Tracheal epithelial cell (primary cell): ENCODE measurements around the gene CD274. TPM values are rescaled to one million over a fixed set of nuclear protein-coding genes. Genes with fewer than 3 reads are reported as not detected.

Source experiments
- total RNA-seq: library from RNA; depleted of rRNA; stranded (reverse); fragments of >200 nt; gene quantifications from 2 replicates; pipeline ENCODE4 v1.2.1, GENCODE V29; 2014

Gene CD274
- 2.8 and 15.2 TPM in 2 replicates for total RNA-seq

DNA sequence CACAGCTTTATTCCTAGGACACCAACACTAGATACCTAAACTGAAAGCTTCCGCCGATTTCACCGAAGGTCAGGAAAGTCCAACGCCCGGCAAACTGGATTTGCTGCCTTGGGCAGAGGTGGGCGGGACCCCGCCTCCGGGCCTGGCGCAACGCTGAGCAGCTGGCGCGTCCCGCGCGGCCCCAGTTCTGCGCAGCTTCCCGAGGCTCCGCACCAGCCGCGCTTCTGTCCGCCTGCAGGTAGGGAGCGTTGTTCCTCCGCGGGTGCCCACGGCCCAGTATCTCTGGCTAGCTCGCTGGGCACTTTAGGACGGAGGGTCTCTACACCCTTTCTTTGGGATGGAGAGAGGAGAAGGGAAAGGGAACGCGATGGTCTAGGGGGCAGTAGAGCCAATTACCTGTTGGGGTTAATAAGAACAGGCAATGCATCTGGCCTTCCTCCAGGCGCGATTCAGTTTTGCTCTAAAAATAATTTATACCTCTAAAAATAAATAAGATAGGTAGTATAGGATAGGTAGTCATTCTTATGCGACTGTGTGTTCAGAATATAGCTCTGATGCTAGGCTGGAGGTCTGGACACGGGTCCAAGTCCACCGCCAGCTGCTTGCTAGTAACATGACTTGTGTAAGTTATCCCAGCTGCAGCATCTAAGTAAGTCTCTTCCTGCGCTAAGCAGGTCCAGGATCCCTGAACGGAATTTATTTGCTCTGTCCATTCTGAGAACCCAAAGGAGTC is at the start of gene CD274:
Gene CD274, plus strand, starts transcription at position 184 of the 733 bp plus-strand sequence. CDS start 5,572 bp downstream, outside the sequence.

DNA sequence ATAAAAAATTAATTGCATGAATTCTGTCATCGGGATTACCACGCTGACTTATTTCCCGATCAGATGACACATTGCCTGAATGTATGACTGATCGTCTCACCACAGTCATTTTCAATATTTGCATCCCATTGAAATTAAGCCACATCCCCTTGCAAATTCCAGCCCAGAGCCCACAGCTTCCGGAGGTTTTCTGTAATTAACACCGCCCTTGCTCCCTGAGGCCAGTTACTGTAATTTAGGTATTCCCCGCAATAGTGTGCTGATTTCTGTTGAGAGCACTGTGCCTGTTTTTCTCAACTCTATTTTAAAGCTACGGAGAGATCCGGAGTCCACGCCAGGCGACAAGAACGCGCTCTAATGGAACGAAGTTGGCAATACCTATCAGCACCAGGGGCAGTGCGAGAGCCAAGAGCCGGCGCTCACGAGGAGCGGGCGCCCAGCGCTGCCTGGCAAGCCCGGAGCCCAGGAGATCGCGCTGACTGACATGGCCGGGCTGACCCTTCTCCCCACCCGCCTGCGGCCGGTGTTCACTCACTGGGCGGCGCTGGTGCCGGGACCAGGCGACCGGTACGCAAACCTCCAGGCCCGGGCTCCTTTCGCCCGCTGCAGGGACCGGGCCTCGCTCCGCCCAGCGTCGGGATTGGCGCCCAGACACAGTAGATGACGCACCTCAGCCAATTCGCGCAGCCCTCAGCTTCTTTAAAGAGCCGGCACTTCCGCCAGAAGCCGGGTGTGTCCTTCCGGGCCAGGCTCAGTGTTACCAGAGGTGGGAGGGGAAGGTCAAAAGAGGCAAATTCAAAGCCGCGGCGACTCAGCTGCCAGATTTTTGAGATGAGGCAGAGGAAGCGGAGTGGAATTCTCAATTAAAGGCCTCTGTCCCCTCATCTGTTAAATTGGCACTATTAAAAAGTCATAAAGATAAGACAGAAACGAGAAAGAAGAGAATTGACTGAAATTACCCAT is 12.8 kb upstream of the CD274 start, which contains the start of gene PLGRKT:
Gene PLGRKT, minus strand, starts transcription at position 672 of the 963 bp plus-strand sequence. CDS start 5,948 bp downstream, outside the sequence.

DNA sequence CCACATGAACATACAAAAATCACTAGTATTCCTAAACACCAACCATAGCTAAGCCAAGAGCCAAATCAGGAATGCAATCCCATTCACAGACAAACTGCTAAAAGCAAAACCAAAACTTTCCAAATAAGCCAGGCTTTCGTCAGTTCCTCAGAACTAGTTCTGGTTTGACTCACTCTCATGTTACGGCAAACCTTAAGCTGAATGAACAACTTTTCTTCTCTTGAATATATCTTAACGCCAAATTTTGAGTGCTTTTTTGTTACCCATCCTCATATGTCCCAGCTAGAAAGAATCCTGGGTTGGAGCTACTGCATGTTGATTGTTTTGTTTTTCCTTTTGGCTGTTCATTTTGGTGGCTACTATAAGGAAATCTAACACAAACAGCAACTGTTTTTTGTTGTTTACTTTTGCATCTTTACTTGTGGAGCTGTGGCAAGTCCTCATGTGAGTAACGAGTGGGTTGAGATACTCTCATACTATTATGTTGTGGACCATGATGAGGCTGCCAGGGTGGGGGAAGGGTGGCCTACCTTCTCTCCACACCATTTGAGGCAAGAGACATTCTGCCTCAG is 60.1 kb downstream of the CD274 start, which contains the start of gene PDCD1LG2:
Gene PDCD1LG2, plus strand, starts transcription at position 172 of the 572 bp plus-strand sequence. CDS start 12,016 bp downstream, outside the sequence.

Other genes with a start within 250 kb of the CD274 start
- not detected in 2 replicates for gene INSL4, start 219.1 kb upstream of the CD274 start, total RNA-seq
- 0.64 TPM in 1 of 2 replicates, not detected in the other for gene RLN2, start 145.8 kb upstream of the CD274 start, total RNA-seq
- gene RLN1, start 110.7 kb upstream of the CD274 start, total RNA-seq, result not detected in 2 replicates
- gene PLGRKT, start 12.6 kb upstream of the CD274 start, total RNA-seq, result 22.6 and 28.2 TPM in 2 replicates
- 6.3 TPM in 1 of 2 replicates, not detected in the other for gene PDCD1LG2, start 60.0 kb downstream of the CD274 start, total RNA-seq
- 33.5 and 34.0 TPM in 2 replicates for gene RIC1, start 178.6 kb downstream of the CD274 start, total RNA-seq